K562 treated with DMSO at 1 percent for 48 hours (cell line): Measurements from ENCODE around the gene GLI3. TPM values are rescaled to one million over a fixed set of nuclear protein-coding genes. Genes with fewer than 3 reads are reported as not detected.

Experiments
- total RNA-seq: library from RNA; unstranded; fragments of 300-600 nt; gene quantifications from 2 replicates; pipeline ENCODE4 v1.2.3, GENCODE V29; 2022; ENCODE audit warnings: low replicate concordance; ENCODE audit errors: extremely low read depth

The GLI3 gene
- total RNA-seq = not detected in 2 replicates

DNA sequence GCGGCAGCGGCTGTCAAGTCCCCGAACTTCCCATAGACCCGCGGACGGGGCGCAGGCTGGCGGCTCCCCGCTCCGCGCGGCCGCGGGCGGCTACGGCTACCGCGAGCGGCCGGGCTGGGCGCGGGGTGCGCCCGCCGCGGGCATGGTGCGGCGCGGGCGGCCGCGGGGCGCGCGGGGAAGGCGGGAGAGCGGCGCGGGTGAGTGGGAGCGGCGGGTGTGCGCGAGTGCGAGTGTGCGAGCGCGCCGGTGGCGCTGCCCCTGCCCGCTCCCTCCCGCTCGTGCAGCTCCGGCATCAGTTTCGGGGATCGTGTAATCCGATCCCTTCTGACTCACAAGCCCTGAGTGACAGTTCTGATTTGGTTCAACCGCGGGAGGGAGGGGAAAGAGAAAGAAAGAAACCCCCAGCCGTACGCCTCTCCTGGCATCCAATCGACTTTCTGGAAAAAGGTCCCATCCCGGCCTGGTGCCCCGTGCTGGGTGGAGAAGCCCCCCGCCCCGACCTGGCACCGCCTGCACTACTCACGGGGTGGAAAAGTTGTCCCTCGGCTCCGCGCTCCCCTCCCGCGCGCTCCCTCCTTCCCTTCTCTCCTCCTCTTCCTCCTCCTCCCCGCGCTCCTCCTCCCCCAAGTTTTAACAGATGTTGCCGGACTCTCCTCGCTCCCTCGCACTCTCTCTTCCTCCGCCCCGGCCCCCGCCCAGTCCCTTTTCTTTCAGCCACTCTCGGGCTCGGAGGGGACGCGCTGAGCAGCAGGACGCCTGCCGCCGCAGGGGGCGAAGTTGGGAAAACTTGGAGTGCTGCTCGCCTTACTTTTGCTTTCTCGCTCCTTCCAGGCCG lies at the start of gene GLI3:
GLI3 (minus strand) TSS at position 234 of the 835 bp plus-strand sequence. CDS start 13,956 bp downstream, outside the sequence.

